Measurements from ENCODE around the gene NID2.

DNA sequence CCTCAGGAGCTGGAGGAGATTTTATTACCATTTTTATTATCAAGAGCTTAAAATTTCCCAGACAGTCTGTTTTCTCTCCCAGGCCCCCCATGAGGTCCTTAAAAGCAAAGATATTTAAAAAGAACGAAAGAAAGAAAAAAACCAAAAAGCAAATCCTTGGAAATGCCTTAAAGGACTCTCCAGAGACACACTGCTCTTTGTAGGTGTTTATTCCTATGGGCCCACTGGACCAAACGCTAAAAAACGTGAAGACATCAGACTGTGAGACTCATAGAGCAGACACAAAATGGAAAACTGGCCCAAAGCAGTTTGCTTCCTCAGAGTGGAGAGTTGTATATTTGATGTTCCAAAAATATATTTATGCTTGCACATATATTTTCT lies 1.2 kb upstream of the NID2 start:
- TF ChIP-seq, protein P1, sequence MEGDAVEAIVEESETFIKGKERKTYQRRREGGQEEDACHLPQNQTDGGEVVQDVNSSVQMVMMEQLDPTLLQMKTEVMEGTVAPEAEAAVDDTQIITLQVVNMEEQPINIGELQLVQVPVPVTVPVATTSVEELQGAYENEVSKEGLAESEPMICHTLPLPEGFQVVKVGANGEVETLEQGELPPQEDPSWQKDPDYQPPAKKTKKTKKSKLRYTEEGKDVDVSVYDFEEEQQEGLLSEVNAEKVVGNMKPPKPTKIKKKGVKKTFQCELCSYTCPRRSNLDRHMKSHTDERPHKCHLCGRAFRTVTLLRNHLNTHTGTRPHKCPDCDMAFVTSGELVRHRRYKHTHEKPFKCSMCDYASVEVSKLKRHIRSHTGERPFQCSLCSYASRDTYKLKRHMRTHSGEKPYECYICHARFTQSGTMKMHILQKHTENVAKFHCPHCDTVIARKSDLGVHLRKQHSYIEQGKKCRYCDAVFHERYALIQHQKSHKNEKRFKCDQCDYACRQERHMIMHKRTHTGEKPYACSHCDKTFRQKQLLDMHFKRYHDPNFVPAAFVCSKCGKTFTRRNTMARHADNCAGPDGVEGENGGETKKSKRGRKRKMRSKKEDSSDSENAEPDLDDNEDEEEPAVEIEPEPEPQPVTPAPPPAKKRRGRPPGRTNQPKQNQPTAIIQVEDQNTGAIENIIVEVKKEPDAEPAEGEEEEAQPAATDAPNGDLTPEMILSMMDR (IDR thresholded peaks at IDR 0.05; ENCODE audit: low read depth, low read length) = no peak
- TF ChIP-seq EZH2phosphoT487 (IDR thresholded peaks at IDR 0.05; ENCODE audit: low read depth) = no peak
